ENCODE data around the gene RPS16.

The RPS16 gene

GRCh38 chr19:39426170-39426569, 9.6 kb downstream of the RPS16 start:
- in situ Hi-C loops (cut with HindIII; ENCODE audit: low pct_unique_long_range_greater_than_20kb, low sequenced_read_pairs) = no loop called here
- no peak for DNase-seq (ENCODE audit: low read depth in 1 of 2, low spot score in 1 of 2)
- no peak for TF ChIP-seq JUND (IDR thresholded peaks at IDR 0.05; ENCODE audit: low read depth)

- no peak for TF ChIP-seq JUND (IDR thresholded peaks at IDR 0.05; ENCODE audit: low read depth)
- DNase-seq (ENCODE audit: low read depth in 1 of 2, low spot score in 1 of 2) = no peak
- in situ Hi-C loops (cut with HindIII; ENCODE audit: low pct_unique_long_range_greater_than_20kb, low sequenced_read_pairs) = no loop called here
Measured at GRCh38 chr19:39425744-39426143, 10.0 kb downstream of the RPS16 start.

- no peak for DNase-seq (ENCODE audit: low read depth in 1 of 2, low spot score in 1 of 2)
- in situ Hi-C loops (cut with HindIII; ENCODE audit: low pct_unique_long_range_greater_than_20kb, low sequenced_read_pairs) = no loop called here
- TF ChIP-seq JUND (IDR thresholded peaks at IDR 0.05; ENCODE audit: low read depth) = no peak
Measured at GRCh38 chr19:39424934-39425333, 10.8 kb downstream of the RPS16 start.

GRCh38 chr19:39423258-39424086, 12.3 kb downstream of the RPS16 start:
- no peak for DNase-seq (ENCODE audit: low read depth in 1 of 2, low spot score in 1 of 2)
- TF ChIP-seq JUND (IDR thresholded peaks at IDR 0.05; ENCODE audit: low read depth) = no peak
- in situ Hi-C loops (cut with HindIII; ENCODE audit: low pct_unique_long_range_greater_than_20kb, low sequenced_read_pairs) = no loop called here

DNA sequence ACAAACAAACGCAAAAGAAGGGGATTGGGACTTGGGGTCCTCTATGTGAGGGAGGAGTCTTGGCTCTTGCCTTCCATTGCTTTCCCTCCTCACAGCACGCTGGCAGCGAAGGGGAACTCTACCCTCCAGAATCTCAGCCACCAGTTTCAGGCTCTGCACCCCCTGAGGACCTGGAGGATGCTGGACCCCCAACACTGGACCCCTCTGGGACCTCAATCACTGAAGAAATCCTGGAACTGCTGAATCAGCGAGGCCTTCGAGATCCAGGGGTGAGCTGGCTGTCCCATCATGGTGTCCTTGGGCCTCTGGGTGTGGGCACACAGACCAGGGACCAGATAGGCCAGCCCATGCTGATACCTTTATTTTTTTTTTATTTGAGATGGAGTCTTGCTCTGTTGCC, 13.7 kb downstream of the RPS16 start:
- no peak for TF ChIP-seq JUND (IDR thresholded peaks at IDR 0.05; ENCODE audit: low read depth)
- in situ Hi-C loops (cut with HindIII; ENCODE audit: low pct_unique_long_range_greater_than_20kb, low sequenced_read_pairs) = no loop called here
- DNase-seq (ENCODE audit: low read depth in 1 of 2, low spot score in 1 of 2) = no peak

DNA sequence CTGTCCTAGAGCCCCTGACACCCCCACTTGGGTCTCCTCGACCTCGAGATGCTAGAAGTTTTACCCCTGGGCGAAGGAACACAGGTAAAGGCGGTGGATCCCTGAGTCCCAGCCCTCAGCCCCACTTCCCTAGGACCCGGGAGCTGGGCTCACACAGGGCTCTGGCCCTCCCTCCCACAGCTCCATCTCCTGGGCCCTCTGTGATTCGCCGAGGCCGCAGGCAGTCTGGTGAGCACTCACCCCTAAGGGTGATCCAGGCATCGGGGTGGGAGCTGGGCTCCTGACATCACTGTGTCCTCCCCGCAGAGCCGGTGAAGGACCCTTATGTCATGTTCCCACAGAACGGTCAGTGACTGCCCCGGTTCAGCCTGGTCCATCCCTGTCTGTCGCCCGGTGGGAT, 15.0 kb downstream of the RPS16 start:
- in situ Hi-C loops (cut with HindIII; ENCODE audit: low pct_unique_long_range_greater_than_20kb, low sequenced_read_pairs) = no loop called here
- no peak for TF ChIP-seq JUND (IDR thresholded peaks at IDR 0.05; ENCODE audit: low read depth)
- DNase-seq (ENCODE audit: low read depth in 1 of 2, low spot score in 1 of 2) = no peak

DNA sequence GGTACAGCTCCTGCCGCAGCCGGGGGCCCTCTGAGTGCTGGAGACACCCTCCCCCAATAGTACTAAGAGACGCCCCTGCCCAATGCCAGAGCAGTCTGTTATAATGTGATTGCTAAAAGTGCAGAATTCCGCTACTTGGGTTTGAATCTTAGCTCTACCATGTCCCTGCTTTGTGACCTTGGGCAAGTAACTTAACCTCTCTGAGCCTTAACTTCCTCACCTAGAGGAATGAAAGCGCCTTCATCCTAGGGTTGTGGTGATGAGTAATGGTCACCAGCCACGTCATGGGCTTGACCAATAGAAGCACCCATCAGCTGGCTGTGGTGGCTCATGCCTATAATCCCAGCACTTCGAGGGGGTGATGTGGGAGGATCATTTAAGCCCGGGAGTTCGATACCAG, 16.7 kb downstream of the RPS16 start:
- in situ Hi-C loops (cut with HindIII; ENCODE audit: low pct_unique_long_range_greater_than_20kb, low sequenced_read_pairs) = no loop called here
- TF ChIP-seq JUND (IDR thresholded peaks at IDR 0.05; ENCODE audit: low read depth) = no peak
- DNase-seq (ENCODE audit: low read depth in 1 of 2, low spot score in 1 of 2) = no peak

- DNase-seq (ENCODE audit: low read depth in 1 of 2, low spot score in 1 of 2) = no peak
- in situ Hi-C loops (cut with HindIII; ENCODE audit: low pct_unique_long_range_greater_than_20kb, low sequenced_read_pairs) = no loop called here
- TF ChIP-seq JUND (IDR thresholded peaks at IDR 0.05; ENCODE audit: low read depth) = no peak
Measured at GRCh38 chr19:39417463-39418181, 18.1 kb downstream of the RPS16 start.

GRCh38 chr19:39416152-39417120, 19.3 kb downstream of the RPS16 start:
- in situ Hi-C loops (cut with HindIII; ENCODE audit: low pct_unique_long_range_greater_than_20kb, low sequenced_read_pairs) = no loop called here
- no peak for TF ChIP-seq JUND (IDR thresholded peaks at IDR 0.05; ENCODE audit: low read depth)
- DNase-seq (ENCODE audit: low read depth in 1 of 2, low spot score in 1 of 2) = no peak

GRCh38 chr19:39415111-39416046, 20.4 kb downstream of the RPS16 start:
- in situ Hi-C loops (cut with HindIII; ENCODE audit: low pct_unique_long_range_greater_than_20kb, low sequenced_read_pairs) = no loop called here
- DNase-seq (ENCODE audit: low read depth in 1 of 2, low spot score in 1 of 2) = no peak
- TF ChIP-seq JUND (IDR thresholded peaks at IDR 0.05; ENCODE audit: low read depth) = no peak

- no peak for DNase-seq (ENCODE audit: low read depth in 1 of 2, low spot score in 1 of 2)
- in situ Hi-C loops (cut with HindIII; ENCODE audit: low pct_unique_long_range_greater_than_20kb, low sequenced_read_pairs) = no loop called here
- no peak for TF ChIP-seq JUND (IDR thresholded peaks at IDR 0.05; ENCODE audit: low read depth)
Measured at GRCh38 chr19:39413911-39414608, 21.7 kb downstream of the RPS16 start.
